Measurements from ENCODE around the gene CCAR1. TPM values are rescaled to one million over a fixed set of nuclear protein-coding genes. Genes with fewer than 3 reads are reported as not detected.
A peak's percentile ranks its signal among the peaks of the same experiment; 100 is the strongest.

The CCAR1 gene
- total RNA-seq, 2 donors from 2014 or later, result 89.5 to 108 TPM

GRCh38 chr10:68752711-68753350 lies 31.8 kb downstream of the CCAR1 start:
- Histone ChIP-seq H3K36me3 (ENCODE audit: control insufficient read depth, insufficient read depth, low read length) (peaks cover 96% of the 10 kb centered on the region), H3K4me3 (ENCODE audit: low read length) (no peak overlapping the region), H3K9ac (ENCODE audit: extremely low read depth, low read length, poor library complexity, severe bottlenecking) (no peak overlapping the region), H3K9me3 (ENCODE audit: control insufficient read depth, low read length) (no peaks in the 10 kb centered on the region), H3K27me3 (ENCODE audit: control insufficient read depth, insufficient read depth, low read length, poor library complexity, severe bottlenecking) (no peaks in the 10 kb centered on the region), H3K27ac (ENCODE audit: low read depth, low read length) (no peak overlapping the region), H3K4me1 (ENCODE audit: control insufficient read depth, insufficient read depth, low read length) (no peaks in the 10 kb centered on the region)
- TF ChIP-seq CTCF (conservative IDR thresholded peaks at IDR 0.05), result no peak
- no peak overlapping the region for H3K27ac Mint-ChIP-seq
- no peak for DNase-seq
- H3K4me1 Mint-ChIP-seq, result no peaks in the 10 kb centered on the region
- peaks cover 74% of the 10 kb centered on the region for H3K36me3 Mint-ChIP-seq (ENCODE audit: low read depth)
- 96 to 100% methylated on average over 2 of the region's 2 CpGs for WGBS, 2 experiments (ENCODE audit: insufficient coverage in 1 of 2, insufficient read length in 1 of 2)
- H3K4me3 Mint-ChIP-seq, result no peak overlapping the region
- H3K9me3 Mint-ChIP-seq, result no peaks in the 10 kb centered on the region
- H3K27me3 Mint-ChIP-seq (ENCODE audit: insufficient read depth), result no peaks in the 10 kb centered on the region

- no peak overlapping the region for H3K4me3 Mint-ChIP-seq
- no peaks in the 10 kb centered on the region for H3K4me1 ChIP-seq (ENCODE audit: control insufficient read depth, insufficient read depth, low read length)
- H3K27ac ChIP-seq (ENCODE audit: low read depth, low read length), result no peak overlapping the region
- H3K4me3 ChIP-seq (ENCODE audit: low read length), result no peak overlapping the region
- H3K9ac ChIP-seq (ENCODE audit: extremely low read depth, low read length, poor library complexity, severe bottlenecking), result no peak overlapping the region
- H3K36me3 Mint-ChIP-seq (ENCODE audit: low read depth), result peaks cover 74% of the 10 kb centered on the region
- TF ChIP-seq CTCF (conservative IDR thresholded peaks at IDR 0.05), result no peak
- H3K9me3 ChIP-seq (ENCODE audit: control insufficient read depth, low read length), result no peaks in the 10 kb centered on the region
- no peaks in the 10 kb centered on the region for H3K27me3 ChIP-seq (ENCODE audit: control insufficient read depth, insufficient read depth, low read length, poor library complexity, severe bottlenecking)
- no peaks in the 10 kb centered on the region for H3K4me1 Mint-ChIP-seq
- H3K9me3 Mint-ChIP-seq, result no peaks in the 10 kb centered on the region
- no peak for DNase-seq
- WGBS, 2 experiments (ENCODE audit: insufficient coverage in 1 of 2, insufficient read length in 1 of 2), result 96 to 100% methylated on average over 7 to 12 of the region's 12 CpGs
- H3K36me3 ChIP-seq (ENCODE audit: control insufficient read depth, insufficient read depth, low read length), result peaks cover 92% of the 10 kb centered on the region
- no peaks in the 10 kb centered on the region for H3K27me3 Mint-ChIP-seq (ENCODE audit: insufficient read depth)
- peak overlapping the region; percentile 29 for H3K27ac Mint-ChIP-seq
Measured at GRCh38 chr10:68756246-68756645, 35.2 kb downstream of the CCAR1 start.

GRCh38 chr10:68756766-68757165 lies 35.7 kb downstream of the CCAR1 start:
- no peak for TF ChIP-seq CTCF (conservative IDR thresholded peaks at IDR 0.05)
- H3K27ac Mint-ChIP-seq, result no peak overlapping the region

More at GRCh38 chr10:68756766-68757165, 35.7 kb downstream of the CCAR1 start:
- H3K27me3 ChIP-seq (ENCODE audit: control insufficient read depth, insufficient read depth, low read length, poor library complexity, severe bottlenecking), result no peaks in the 10 kb centered on the region
- Mint-ChIP-seq H3K9me3 (no peaks in the 10 kb centered on the region), H3K36me3 (ENCODE audit: low read depth) (peaks cover 74% of the 10 kb centered on the region), H3K4me3 (no peak overlapping the region), H3K27me3 (ENCODE audit: insufficient read depth) (no peaks in the 10 kb centered on the region), H3K4me1 (no peaks in the 10 kb centered on the region)
- no peaks in the 10 kb centered on the region for H3K9me3 ChIP-seq (ENCODE audit: control insufficient read depth, low read length)
- DNase-seq, result no peak
- H3K9ac ChIP-seq (ENCODE audit: extremely low read depth, low read length, poor library complexity, severe bottlenecking), result no peak overlapping the region
- H3K27ac ChIP-seq (ENCODE audit: low read depth, low read length), result no peak overlapping the region
- H3K4me3 ChIP-seq (ENCODE audit: low read length), result no peak overlapping the region
- H3K36me3 ChIP-seq (ENCODE audit: control insufficient read depth, insufficient read depth, low read length), result peaks cover 92% of the 10 kb centered on the region
- 93 to 94% methylated on average over 2 to 3 of the region's 3 CpGs for WGBS, 2 experiments (ENCODE audit: insufficient coverage in 1 of 2, insufficient read length in 1 of 2)
- no peaks in the 10 kb centered on the region for H3K4me1 ChIP-seq (ENCODE audit: control insufficient read depth, insufficient read depth, low read length)

All from endodermal cell (in vitro differentiated cells).